PC-3 (cell line): ENCODE data around the gene ROR1. TPM values are rescaled to one million over a fixed set of nuclear protein-coding genes. Genes with fewer than 3 reads are reported as not detected.
A peak's percentile ranks its signal among the peaks of the same experiment; 100 is the strongest.

Experiments used
- ATAC-seq: fragments of 200-7000 bp; cut with Tn5 transposase; 2 replicates; pipeline ENCODE4 v1.9.1; 2020; ENCODE audit warnings: mild to moderate bottlenecking, moderate library complexity
- BruUV-seq: library from RNA; stranded (reverse); fragments of 400-500 nt; replicated peaks from 2 replicates; lab custom pipeline; 2021; lab: Mats Ljungman, UMichigan
- CTCF ChIA-PET: fragments of 300-600 bp; sonication (Branson Sonifier 250); formaldehyde crosslinking; loops from one replicate; lab custom pipeline; 2022; ENCODE audit warnings: antibody characterized with exemption; lab: Charles Lee
- POLR2A ChIA-PET: fragments of 300-600 bp; sonication (Branson Sonifier 250); formaldehyde crosslinking; loops from one replicate; lab custom pipeline; 2022; ENCODE audit warnings: antibody characterized with exemption; ENCODE audit not compliant: unreplicated experiment; lab: Charles Lee
- DNase-seq: peaks from one replicate; pipeline ENCODE4 v3.0.0-alpha.2; 2015
- H2AFZ ChIP-seq: fragments of 300-600 bp; sonication (generic); 2 replicates; pipeline ENCODE4 v1.6.0; 2016; ENCODE audit warnings: antibody characterized with exemption, low read length
- H3F3A ChIP-seq: fragments of 300-600 bp; sonication (generic); one replicate; pipeline ENCODE4 v1.6.0; 2017; ENCODE audit warnings: antibody characterized with exemption, low read length, control low read depth, mild to moderate bottlenecking; ENCODE audit not compliant: unreplicated experiment
- H3K27ac ChIP-seq: fragments of 300-600 bp; sonication (generic); 2 replicates; pipeline ENCODE4 v1.5.1; 2016; ENCODE audit warnings: mild to moderate bottlenecking, low read length
- H3K27me3 ChIP-seq: fragments of 300-600 bp; sonication (generic); 2 replicates; pipeline ENCODE4 v1.6.1; 2016; ENCODE audit warnings: low read length, mixed read lengths
- H3K36me3 ChIP-seq: fragments of 300-600 bp; sonication (generic); 2 replicates; pipeline ENCODE4 v1.6.1; 2016; ENCODE audit warnings: low read depth, mixed run types, low read length, mixed read lengths
- H3K4me1 ChIP-seq: fragments of 300-600 bp; sonication (generic); 2 replicates; pipeline ENCODE4 v1.5.1; 2016; ENCODE audit warnings: low read length; ENCODE audit not compliant: insufficient read depth
- H3K4me2 ChIP-seq: fragments of 300-600 bp; sonication (generic); 2 replicates; pipeline ENCODE4 v1.6.0; 2016; ENCODE audit warnings: low read length
- H3K4me3 ChIP-seq: fragments of 300-600 bp; sonication (generic); 2 replicates; pipeline ENCODE4 v1.5.1; 2016; ENCODE audit warnings: mild to moderate bottlenecking, low read length, mixed read lengths
- H3K79me2 ChIP-seq: fragments of 300-600 bp; sonication (generic); 2 replicates; pipeline ENCODE4 v1.6.1; 2017; ENCODE audit warnings: low read length, mixed read lengths
- H3K9ac ChIP-seq: fragments of 300-600 bp; sonication (generic); 2 replicates; pipeline ENCODE4 v1.6.0; 2016; ENCODE audit warnings: mild to moderate bottlenecking, low read length
- H3K9me2 ChIP-seq: fragments of 300-600 bp; sonication (generic); replicated peaks from 2 replicates; pipeline ENCODE4 v1.6.1; 2016; ENCODE audit warnings: mixed run types, low read length, mixed read lengths
- H3K9me3 ChIP-seq: fragments of 300-600 bp; sonication (generic); 2 replicates; pipeline ENCODE4 v1.6.1; 2016; ENCODE audit warnings: low read length, mixed read lengths
- H4K20me1 ChIP-seq: fragments of 300-600 bp; sonication (generic); 2 replicates; pipeline ENCODE4 v1.6.1; 2016; ENCODE audit warnings: low read length, mixed read lengths
- EZH2 ChIP-seq: fragments of 300-600 bp; sonication (generic); IDR thresholded peaks from one replicate; pipeline ENCODE4 v1.6.1; 2017; ENCODE audit warnings: antibody characterized with exemption, mild to moderate bottlenecking, low read length; ENCODE audit not compliant: unreplicated experiment
- EZH2phosphoT487 ChIP-seq: fragments of 300-600 bp; sonication (generic); IDR thresholded peaks from 2 replicates; pipeline ENCODE4 v1.6.1; 2018; ENCODE audit warnings: mild to moderate bottlenecking, antibody characterized with exemption, low read length, borderline replicate concordance
- intact Hi-C: fragments of 100-400 bp; cut with micrococcal nuclease; formaldehyde crosslinking; loops from 2 replicates; pipeline ENCODE4 v1.9.0; 2023
- total RNA-seq: library from RNA; depleted of rRNA; stranded (reverse); fragments of >200 nt; gene quantifications from 2 replicates; pipeline ENCODE4 v1.2.3, GENCODE V29; 2014
- TF ChIP-seq, protein P1 (sequence below): fragments of 300-600 bp; sonication (generic); conservative IDR thresholded peaks from 2 replicates; pipeline ENCODE4 v1.5.1; 2017; ENCODE audit warnings: antibody characterized with exemption, low read depth, mild to moderate bottlenecking, low read length

ROR1 gene
- total RNA-seq, 1 experiment from 2014 or later: 16.5 TPM

DNA sequence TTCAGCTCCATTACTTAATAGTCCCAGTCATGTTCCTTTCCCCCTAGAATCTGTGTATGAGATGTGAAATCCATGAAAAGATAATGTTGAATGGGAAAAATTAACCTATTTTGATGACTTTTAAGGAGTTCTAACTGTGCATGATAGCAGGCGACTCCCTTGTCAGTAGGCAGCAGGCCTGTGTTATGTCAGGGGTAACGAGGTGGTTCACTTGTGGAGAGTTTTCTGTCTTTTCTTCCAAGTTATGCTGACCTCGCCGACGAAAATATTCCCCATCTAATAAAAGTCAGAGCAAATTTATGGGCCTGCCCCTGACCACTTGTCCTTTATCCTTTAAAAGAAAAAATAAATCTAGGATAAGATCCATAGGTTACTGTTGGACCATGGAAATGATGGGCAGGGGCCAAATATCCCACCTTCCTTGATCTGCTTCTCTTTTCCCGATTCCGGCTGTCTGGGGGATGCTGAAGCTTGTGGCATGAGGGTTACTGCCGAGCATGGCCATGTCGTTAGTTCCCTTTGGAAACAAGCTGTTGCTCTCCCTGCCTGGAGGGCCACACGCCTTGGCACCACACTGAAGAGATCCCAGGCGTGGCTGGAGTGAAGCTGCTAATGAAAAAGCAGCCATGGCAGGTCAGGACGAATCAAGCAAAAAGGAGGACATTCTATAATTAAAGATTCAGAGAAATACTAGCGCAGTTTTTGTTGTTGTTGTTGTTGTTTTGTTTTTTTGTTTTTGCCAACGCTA, 93.8 kb downstream of the ROR1 start:
- H3K9me3 ChIP-seq: no peaks in the 10 kb centered on the region
- peaks cover 68% of the 10 kb centered on the region for H3K79me2 ChIP-seq
- peaks cover 4% of the 10 kb centered on the region for H3F3A ChIP-seq
- DNase-seq: no peak
- H4K20me1 ChIP-seq: no peaks in the 10 kb centered on the region
- peak overlapping the region; percentile 66 for H3K4me2 ChIP-seq
- no peaks in the 10 kb centered on the region for H3K27me3 ChIP-seq
- peak; percentile 7 for ATAC-seq
- ChIA-PET POLR2A (no interaction called here), CTCF (interaction anchor here (1.0 kb wide), 1 partner anchor 136 kb away, joined by 3 read pairs; no protein-coding TSS in a partner anchor)
- peak overlapping the region; percentile 40 for H3K9ac ChIP-seq
- intact Hi-C loops: no loop called here
- peak overlapping the region; percentile 86 for H3K27ac ChIP-seq
- no peak for TF ChIP-seq EZH2
- TF ChIP-seq, protein P1, sequence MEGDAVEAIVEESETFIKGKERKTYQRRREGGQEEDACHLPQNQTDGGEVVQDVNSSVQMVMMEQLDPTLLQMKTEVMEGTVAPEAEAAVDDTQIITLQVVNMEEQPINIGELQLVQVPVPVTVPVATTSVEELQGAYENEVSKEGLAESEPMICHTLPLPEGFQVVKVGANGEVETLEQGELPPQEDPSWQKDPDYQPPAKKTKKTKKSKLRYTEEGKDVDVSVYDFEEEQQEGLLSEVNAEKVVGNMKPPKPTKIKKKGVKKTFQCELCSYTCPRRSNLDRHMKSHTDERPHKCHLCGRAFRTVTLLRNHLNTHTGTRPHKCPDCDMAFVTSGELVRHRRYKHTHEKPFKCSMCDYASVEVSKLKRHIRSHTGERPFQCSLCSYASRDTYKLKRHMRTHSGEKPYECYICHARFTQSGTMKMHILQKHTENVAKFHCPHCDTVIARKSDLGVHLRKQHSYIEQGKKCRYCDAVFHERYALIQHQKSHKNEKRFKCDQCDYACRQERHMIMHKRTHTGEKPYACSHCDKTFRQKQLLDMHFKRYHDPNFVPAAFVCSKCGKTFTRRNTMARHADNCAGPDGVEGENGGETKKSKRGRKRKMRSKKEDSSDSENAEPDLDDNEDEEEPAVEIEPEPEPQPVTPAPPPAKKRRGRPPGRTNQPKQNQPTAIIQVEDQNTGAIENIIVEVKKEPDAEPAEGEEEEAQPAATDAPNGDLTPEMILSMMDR: no peak
- no peak for TF ChIP-seq EZH2phosphoT487
- peaks cover 65% of the 10 kb centered on the region for H3K4me1 ChIP-seq
- H3K4me3 ChIP-seq: peak overlapping the region; percentile 23; the same call in 1 of the 2 replicates
- H2AFZ ChIP-seq: no peak overlapping the region
- H3K9me2 ChIP-seq: no peaks in the 10 kb centered on the region
- no TSS peak for BruUV-seq
- H3K36me3 ChIP-seq: no peaks in the 10 kb centered on the region

DNA sequence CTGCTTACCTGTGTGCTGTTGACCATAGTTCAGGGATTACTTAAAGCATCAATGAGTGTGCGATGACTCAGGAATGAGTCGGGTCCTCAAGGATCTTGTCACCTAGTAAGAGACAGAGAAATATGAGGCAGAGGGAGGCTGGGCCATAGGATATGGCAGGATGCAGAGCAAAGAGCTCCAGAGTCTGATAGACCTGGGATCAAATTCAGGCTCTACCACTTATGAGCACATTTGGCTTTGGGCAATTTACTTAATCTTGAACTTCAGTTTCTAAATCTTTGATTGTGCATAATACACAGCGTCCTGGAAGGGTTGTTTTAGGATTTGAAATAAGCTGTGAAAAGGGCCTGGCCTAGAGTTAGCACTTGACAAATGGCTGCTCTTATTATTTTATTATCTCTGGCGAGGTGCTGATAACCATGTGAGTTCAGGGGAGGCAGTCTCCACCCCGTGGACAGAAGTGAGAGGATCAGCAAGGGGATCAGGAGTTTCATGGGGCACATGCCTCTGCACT, 94.5 kb downstream of the ROR1 start:
- no peaks in the 10 kb centered on the region for H4K20me1 ChIP-seq
- H3K4me1 ChIP-seq: peaks cover 68% of the 10 kb centered on the region
- intact Hi-C loops: no loop called here
- no peaks in the 10 kb centered on the region for H3K27me3 ChIP-seq
- H3K9me3 ChIP-seq: no peaks in the 10 kb centered on the region
- no peaks in the 10 kb centered on the region for H3K36me3 ChIP-seq
- peaks cover 74% of the 10 kb centered on the region for H3K79me2 ChIP-seq
- peak overlapping the region; percentile 66 for H3K4me2 ChIP-seq
- no peaks in the 10 kb centered on the region for H3K9me2 ChIP-seq
- ATAC-seq (peak; percentile 94), DNase-seq (peak; percentile 98)
- H3F3A ChIP-seq: peaks cover 4% of the 10 kb centered on the region
- BruUV-seq: no TSS peak
- ChIA-PET CTCF (interaction anchor here (0.5 to 1.0 kb wide), 2 partner anchors 57 to 137 kb away, joined by 3 read pairs; no protein-coding TSS in a partner anchor), POLR2A (interaction anchor here (0.6 kb wide), 1 partner anchor 152 kb away, joined by 3 read pairs; no protein-coding TSS in a partner anchor)
- TF ChIP-seq, protein P1: 0 out of 2 replicates have a peak, but pooled peaks have one; percentile 29
- TF ChIP-seq EZH2 (no peak), EZH2phosphoT487 (no peak)
- H3K4me3 ChIP-seq: peak overlapping the region; percentile 23; the same call in 1 of the 2 replicates
- H3K27ac ChIP-seq: peak overlapping the region; percentile 86
- H3K9ac ChIP-seq: peak overlapping the region; percentile 16; the same call in 1 of the 2 replicates
- H2AFZ ChIP-seq: no peak overlapping the region
